HCT116 (cell line): ENCODE measurements around the gene SLC41A3. TPM values are rescaled to one million over a fixed set of nuclear protein-coding genes. Genes with fewer than 3 reads are reported as not detected.

Experiments
- ATAC-seq: fragments of 200-7000 bp; cut with Tn5 transposase; 2 replicates; pipeline ENCODE4 v1.9.1; 2020; ENCODE audit warnings: mild to moderate bottlenecking, moderate library complexity
- BruUV-seq: library from RNA; stranded (reverse); fragments of 400-500 nt; replicated peaks from 2 replicates; lab custom pipeline; 2021; lab: Mats Ljungman, UMichigan
- CTCF ChIA-PET: fragments of 300-600 bp; sonication (Branson Sonifier 250); formaldehyde crosslinking; loops from one replicate; lab custom pipeline; 2021; ENCODE audit warnings: antibody characterized with exemption; lab: Charles Lee
- POLR2A ChIA-PET: fragments of 300-600, 350-600 bp; sonication (Branson Sonifier 250); formaldehyde crosslinking; loops from one replicate; lab custom pipeline; 2021; ENCODE audit warnings: antibody characterized with exemption; lab: Charles Lee
- RAD21 ChIA-PET, 2 experiments: fragments of 300-600 bp; sonication (Branson Sonifier 250); formaldehyde crosslinking; loops; one replicate each; lab custom pipeline; 2023; ENCODE audit warnings: low total read pairs in 2 of 2; ENCODE audit not compliant: uncharacterized antibody in 2 of 2, unreplicated experiment in 2 of 2, low non-redundant PET in 1 of 2; lab: Charles Lee
- DNase-seq: peaks from one replicate; pipeline ENCODE4 v3.0.0-alpha.2; 2010; ENCODE audit warnings: low read depth, low spot score
- H2AFZ ChIP-seq: fragments of 200-600 bp; shearing (Covaris generic), sonication (generic); 2 replicates; pipeline ENCODE4 v1.6.1; 2017; ENCODE audit warnings: low read depth, mixed run types, mixed read lengths, antibody characterized with exemption, low read length; ENCODE audit not compliant: poor library complexity, severe bottlenecking
- H3K27ac ChIP-seq: 2 replicates; pipeline ENCODE4 v1.5.1; 2012; ENCODE audit warnings: low read depth, low read length
- H3K27me3 ChIP-seq: fragments of 200-600 bp; sonication (generic); 2 replicates; pipeline ENCODE4 v1.6.1; 2016; ENCODE audit warnings: mixed run types, low read length, mixed read lengths; ENCODE audit not compliant: insufficient read depth
- H3K36me3 ChIP-seq, 2 experiments: fragments of 200-500 bp in 1 of 2; fragments of 200-600 bp in 1 of 2; sonication (Bioruptor generic) in 1 of 2; sonication (generic) in 1 of 2; 2 replicates each; pipeline versions ENCODE4 v1.5.1 to v1.6.1; 2014 to 2016; ENCODE audit warnings: low read length in 2 of 2, inconsistent platforms in 1 of 2, mixed read lengths in 1 of 2, mixed run types in 1 of 2; ENCODE audit not compliant: insufficient read depth in 2 of 2, control insufficient read depth in 1 of 2
- H3K4me1 ChIP-seq, 2 experiments: fragments of 200-600 bp in 1 of 2; sonication (generic) in 1 of 2; 2 replicates each; pipeline versions ENCODE4 v1.5.1 to v1.6.1; 2012 to 2017; ENCODE audit warnings: low read length in 2 of 2, inconsistent platforms in 1 of 2, mild to moderate bottlenecking in 1 of 2, mixed read lengths in 1 of 2, mixed run types in 1 of 2, moderate library complexity in 1 of 2; ENCODE audit not compliant: insufficient read depth in 2 of 2, control insufficient read depth in 1 of 2
- H3K4me2 ChIP-seq: fragments of 200-600 bp; sonication (generic); 2 replicates; pipeline ENCODE4 v1.6.1; 2017; ENCODE audit warnings: mixed run types, low read length, mixed read lengths
- H3K4me3 ChIP-seq, 2 experiments: fragments of 200-600 bp in 1 of 2; sonication (generic) in 1 of 2; replicated peaks in 1 of 2; 2 replicates each; pipeline ENCODE4 v1.5.1; 2011 to 2016; ENCODE audit warnings: low read length in 2 of 2, control low read depth in 1 of 2, low read depth in 1 of 2, mild to moderate bottlenecking in 1 of 2, mixed read lengths in 1 of 2, mixed run types in 1 of 2
- H3K79me2 ChIP-seq: fragments of 200-600 bp; sonication (generic); 2 replicates; pipeline ENCODE4 v1.6.1; 2017; ENCODE audit warnings: mild to moderate bottlenecking, mixed run types, low read length, moderate library complexity, mixed read lengths; ENCODE audit not compliant: insufficient read depth
- H3K9ac ChIP-seq: fragments of 200-600 bp; sonication (generic); 2 replicates; pipeline ENCODE4 v1.6.1; 2016; ENCODE audit warnings: low read length, mixed read lengths
- H3K9me2 ChIP-seq: fragments of 200-600 bp; sonication (generic), shearing (Covaris generic); 2 replicates; pipeline ENCODE4 v1.6.1; 2017; ENCODE audit warnings: mixed run types, mild to moderate bottlenecking, moderate library complexity; ENCODE audit not compliant: insufficient read depth
- H3K9me3 ChIP-seq, 2 experiments: fragments of 200-500 bp in 1 of 2; fragments of 200-600 bp in 1 of 2; sonication (Bioruptor generic) in 1 of 2; sonication (generic) in 1 of 2; 2 replicates each; pipeline ENCODE4 v1.6.1; 2014 to 2017; ENCODE audit warnings: low read length in 2 of 2, mixed read lengths in 2 of 2, inconsistent platforms in 1 of 2, low read depth in 1 of 2, mild to moderate bottlenecking in 1 of 2, mixed run types in 1 of 2, moderate library complexity in 1 of 2; ENCODE audit not compliant: control insufficient read depth in 1 of 2, insufficient read depth in 1 of 2
- H4K20me1 ChIP-seq: fragments of 200-600 bp; sonication (generic), shearing (Covaris generic); 2 replicates; pipeline ENCODE4 v1.6.1; 2017; ENCODE audit warnings: mixed run types, mild to moderate bottlenecking, moderate library complexity; ENCODE audit not compliant: insufficient read depth
- CBX3 ChIP-seq: IDR thresholded peaks from 2 replicates; pipeline ENCODE4 v1.6.1; 2012; ENCODE audit warnings: low read depth
- CEBPB ChIP-seq: IDR thresholded peaks from 2 replicates; pipeline ENCODE4 v1.6.1; 2012; ENCODE audit warnings: low read depth
- CTCF ChIP-seq, 3 experiments: fragments of 200-600 bp in 1 of 3; sonication (generic) in 1 of 3; IDR thresholded peaks in 2 of 3; conservative IDR thresholded peaks in 1 of 3; 2 replicates each; pipeline ENCODE4 v1.5.1; 2012 to 2017; ENCODE audit warnings: low read depth in 2 of 3, low read length in 2 of 3, antibody characterized with exemption in 1 of 3, borderline replicate concordance in 1 of 3, control low read depth in 1 of 3, mild to moderate bottlenecking in 1 of 3, mixed read lengths in 1 of 3, mixed run types in 1 of 3, moderate library complexity in 1 of 3; ENCODE audit not compliant: insufficient read depth in 1 of 3
- ELF1 ChIP-seq: IDR thresholded peaks from 2 replicates; pipeline ENCODE4 v1.6.1; 2012; ENCODE audit warnings: low read depth, borderline replicate concordance
- EZH2 ChIP-seq: fragments of 200-600 bp; sonication (generic); IDR thresholded peaks from 2 replicates; pipeline ENCODE4 v1.6.1; 2017; ENCODE audit warnings: antibody characterized with exemption, mixed run types
- EZH2phosphoT487 ChIP-seq: fragments of 200-600 bp; IDR thresholded peaks from 2 replicates; pipeline ENCODE4 v1.6.1; 2018; ENCODE audit warnings: antibody characterized with exemption, borderline replicate concordance
- FOSL1 ChIP-seq: IDR thresholded peaks from 2 replicates; pipeline ENCODE4 v1.6.1; 2012; ENCODE audit warnings: low read depth
- MAX ChIP-seq: IDR thresholded peaks from 2 replicates; pipeline ENCODE4 v1.6.1; 2012
- POLR2A ChIP-seq: IDR thresholded peaks from 2 replicates; pipeline ENCODE4 v1.7.0; 2011; ENCODE audit warnings: borderline replicate concordance; ENCODE audit not compliant: insufficient read depth, insufficient read length; ENCODE audit errors: extremely low read depth
- POLR2AphosphoS5 ChIP-seq: IDR thresholded peaks from 2 replicates; pipeline ENCODE4 v1.6.1; 2011; ENCODE audit warnings: mild to moderate bottlenecking, low read depth, low read length, moderate library complexity
- REST ChIP-seq: IDR thresholded peaks from 2 replicates; pipeline ENCODE4 v1.6.1; 2012; ENCODE audit warnings: low read depth
- SIN3A ChIP-seq: IDR thresholded peaks from 2 replicates; pipeline ENCODE4 v1.6.1; 2012; ENCODE audit warnings: low read depth
- SRF ChIP-seq: IDR thresholded peaks from 2 replicates; pipeline ENCODE4 v1.6.1; 2012; ENCODE audit warnings: low read depth
- TCF7L2 ChIP-seq: IDR thresholded peaks from 2 replicates; pipeline ENCODE4 v1.7.0; 2011; ENCODE audit warnings: borderline replicate concordance, inconsistent platforms; ENCODE audit not compliant: insufficient read depth, insufficient read length; ENCODE audit errors: extremely low read depth
- YY1 ChIP-seq: IDR thresholded peaks from 2 replicates; pipeline ENCODE4 v1.6.1; 2011; ENCODE audit warnings: low read length, low read depth, moderate library complexity, mild to moderate bottlenecking; ENCODE audit not compliant: insufficient replicate concordance; ENCODE audit errors: extremely low read depth
- ZFX ChIP-seq: fragments of 450-650 bp; IDR thresholded peaks from 2 replicates; pipeline ENCODE4 v1.6.1; 2017
- ZNF274 ChIP-seq: fragments of 200-500 bp; sonication (Bioruptor generic); IDR thresholded peaks from 2 replicates; pipeline ENCODE4 v1.6.1; 2014; ENCODE audit warnings: mild to moderate bottlenecking, low read depth, low read length, inconsistent platforms
- intact Hi-C: fragments of 100-400 bp; cut with micrococcal nuclease; formaldehyde crosslinking; loops from 2 replicates; pipeline ENCODE4 v1.10.0; 2022
- total RNA-seq: library from RNA; stranded (reverse); gene quantifications from one replicate; pipeline ENCODE4 v1.2.1, GENCODE V29; 2021; ENCODE audit not compliant: unreplicated experiment
- TF ChIP-seq, protein P1 (sequence below): IDR thresholded peaks from 2 replicates; pipeline ENCODE4 v1.6.1; 2012

Gene SLC41A3
- total RNA-seq, 1 experiment from 2014 or later = 45.9 TPM

DNA sequence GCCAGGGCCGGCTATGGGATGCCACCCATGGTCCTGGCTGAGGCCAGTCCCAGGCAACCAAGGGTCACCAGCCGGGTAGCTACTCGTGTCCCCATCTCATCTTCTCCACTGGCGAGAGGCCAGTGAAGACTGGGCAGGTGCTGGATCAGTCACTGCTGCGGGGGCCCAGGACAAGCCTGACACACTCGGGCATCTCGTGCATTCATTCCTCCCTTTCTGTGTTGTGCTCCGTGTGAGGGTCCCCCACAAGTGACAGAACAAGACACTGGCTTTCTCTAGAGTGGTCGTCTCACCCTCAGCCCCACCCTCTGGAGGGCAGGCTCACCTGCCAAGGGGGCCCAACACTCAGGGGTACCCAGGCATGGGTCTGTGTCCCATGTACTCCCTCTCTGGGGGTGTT lies 66.6 kb downstream of the SLC41A3 start (continued):
- TF ChIP-seq CTCF (IDR thresholded peaks at IDR 0.05 in 2 of 3, conservative IDR thresholded peaks at IDR 0.05 in 1 of 3; ENCODE audit: borderline replicate concordance in 1 of 3, insufficient read depth in 1 of 3, low read depth in 2 of 3, low read length in 2 of 3) (no peak), ZNF274 (no peak), POLR2AphosphoS5 (no peak), TCF7L2 (no peak), EZH2phosphoT487 (no peak), CBX3 (no peak), POLR2A (no peak), YY1 (no peak), SRF (no peak), MAX (no peak)
- TF ChIP-seq, protein P1, sequence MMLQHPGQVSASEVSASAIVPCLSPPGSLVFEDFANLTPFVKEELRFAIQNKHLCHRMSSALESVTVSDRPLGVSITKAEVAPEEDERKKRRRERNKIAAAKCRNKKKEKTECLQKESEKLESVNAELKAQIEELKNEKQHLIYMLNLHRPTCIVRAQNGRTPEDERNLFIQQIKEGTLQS = no peak
- TF ChIP-seq, all 23 proteins: peak for 0

GRCh38 chr3:126016616-126017015 lies 67.3 kb downstream of the SLC41A3 start:
- Histone ChIP-seq H3K79me2 (no peaks in the 10 kb centered on the region), H3K4me3 (no peak overlapping the region), H3K36me3 (no peaks in the 10 kb centered on the region), H4K20me1 (no peaks in the 10 kb centered on the region), H3K9me2 (no peaks in the 10 kb centered on the region), H3K9me3 (no peaks in the 10 kb centered on the region), H3K27ac (no peak overlapping the region), H3K4me1 (no peaks in the 10 kb centered on the region), H3K27me3 (no peaks in the 10 kb centered on the region), H2AFZ (no peak overlapping the region), H3K4me2 (no peak overlapping the region), H3K9ac (no peak overlapping the region)
- DNase-seq (no peak), ATAC-seq (no peak)
- RAD21 ChIA-PET = no interaction called here
- CTCF ChIA-PET = no interaction called here
- BruUV-seq = no TSS peak
- intact Hi-C loops = no loop called here
- POLR2A ChIA-PET = no interaction called here
- TF ChIP-seq REST (no peak), CEBPB (no peak), SRF (no peak), ZFX (no peak), POLR2A (no peak), CTCF (IDR thresholded peaks at IDR 0.05 in 2 of 3, conservative IDR thresholded peaks at IDR 0.05 in 1 of 3; ENCODE audit: borderline replicate concordance in 1 of 3, insufficient read depth in 1 of 3, low read depth in 2 of 3, low read length in 2 of 3) (no peak), SIN3A (no peak), ELF1 (no peak), ZNF274 (no peak), FOSL1 (no peak), CBX3 (no peak), EZH2 (no peak)
- TF ChIP-seq, protein P1 = no peak
